Thyroid gland (tissue), 4 donors: ENCODE measurements around the gene KCTD13. TPM values are rescaled to one million over a fixed set of nuclear protein-coding genes. Genes with fewer than 3 reads are reported as not detected.

Source experiments
- DNase-seq, 2 donors: peaks; one replicate each; pipeline ENCODE4 v3.0.0-alpha.2; 2019
- H3K27ac ChIP-seq, 3 donors: fragments of 200-600 bp; sonication (generic); 1 replicate in 2 of 3; 2 replicates in 1 of 3; pipeline ENCODE4 v1.5.1; 2016 to 2019; ENCODE audit warnings: mild to moderate bottlenecking in 1 of 3, moderate library complexity in 1 of 3
- H3K27me3 ChIP-seq: fragments of 200-600 bp; sonication (generic); one replicate; pipeline ENCODE4 v1.5.1; 2019
- H3K36me3 ChIP-seq, 2 donors: fragments of 200-600 bp; sonication (generic); one replicate each; pipeline ENCODE4 v1.5.1; 2016 to 2019
- H3K4me1 ChIP-seq, 2 donors: fragments of 200-600 bp; sonication (generic); one replicate each; pipeline ENCODE4 v1.5.1; 2017 to 2019
- H3K4me3 ChIP-seq, 3 donors: fragments of 200-600 bp; sonication (generic); replicated peaks in 1 of 3; 1 replicate in 2 of 3; 2 replicates in 1 of 3; pipeline ENCODE4 v1.5.1; 2016; ENCODE audit warnings: mild to moderate bottlenecking in 1 of 3
- H3K9me3 ChIP-seq: fragments of 200-600 bp; sonication (generic); one replicate; pipeline ENCODE4 v1.5.1; 2017
- CTCF ChIP-seq, 6 experiments: fragments of 200-600 bp in 3 of 6; fragments of 450-650 bp in 3 of 6; sonication (generic) in 3 of 6; IDR thresholded peaks; one replicate each; pipeline ENCODE4 v1.5.1; 2016 to 2019; ENCODE audit warnings: antibody characterized with exemption in 6 of 6, mild to moderate bottlenecking in 2 of 6, inconsistent platforms in 1 of 6, moderate library complexity in 1 of 6
- POLR2A ChIP-seq, 2 donors: fragments of 450-650 bp; IDR thresholded peaks; one replicate each; pipeline ENCODE4 v1.6.1; 2017; ENCODE audit warnings: antibody characterized with exemption in 2 of 2, mild to moderate bottlenecking in 2 of 2, moderate library complexity in 1 of 2
- WGBS, 2 donors: methylation state at CpG; one replicate each; pipeline ENCODE4 v1.1.5; 2017; 5-methylcytosine and 5-hydroxymethylcytosine counted together
- intact Hi-C: fragments of 100-400 bp; cut with DNase I; formaldehyde crosslinking; loops from one replicate; pipeline ENCODE4 v1.15.1; 2023
- total RNA-seq, 4 donors: library from RNA; depleted of rRNA; stranded (reverse); fragments of >200 nt; gene quantifications; one replicate each; pipeline ENCODE4 v1.2.3, GENCODE V29; 2016

KCTD13 gene
- total RNA-seq, 4 donors from 2014 or later = 9.8 to 27.5 (median 15.5) TPM

- Histone ChIP-seq H3K9me3 (no peaks in the 10 kb centered on the region), H3K4me1 (peaks cover 8 to 15% of the 10 kb centered on the region in 2 donors), H3K36me3 (peaks cover 8 to 25% of the 10 kb centered on the region in 2 donors), H3K27ac (no peak overlapping the region), H3K27me3 (no peaks in the 10 kb centered on the region), H3K4me3 (no peak overlapping the region)
- DNase-seq = no peak
- intact Hi-C loops = loop anchor here (10.0 kb wide), 1 partner anchor 108 kb away; the partner anchor contains the start of genes PAGR1 and PRRT2
- 97 to 98% methylated on average over 10 to 12 of the region's 12 CpGs for WGBS, 2 donors
- no peak for TF ChIP-seq CTCF (IDR thresholded peaks at IDR 0.05)
- TF ChIP-seq POLR2A (IDR thresholded peaks at IDR 0.05) = no peak
Observed at GRCh38 chr16:29922986-29923501, 3.0 kb downstream of the KCTD13 start.

- Histone ChIP-seq H3K4me1 (peaks cover 8 to 15% of the 10 kb centered on the region in 2 donors), H3K27me3 (no peaks in the 10 kb centered on the region), H3K36me3 (peaks cover 8 to 25% of the 10 kb centered on the region in 2 donors), H3K9me3 (no peaks in the 10 kb centered on the region), H3K4me3 (no peak overlapping the region), H3K27ac (no peak overlapping the region)
- no peak for DNase-seq
- 84 to 98% methylated on average over 2 of the region's 2 CpGs for WGBS, 2 donors
- TF ChIP-seq POLR2A (IDR thresholded peaks at IDR 0.05) (no peak), CTCF (IDR thresholded peaks at IDR 0.05) (no peak)
- intact Hi-C loops = loop anchor here (10.0 kb wide), 1 partner anchor 108 kb away; the partner anchor contains the start of genes PAGR1 and PRRT2
Observed at GRCh38 chr16:29922326-29922725, 3.7 kb downstream of the KCTD13 start.

- Histone ChIP-seq H3K4me3 (no peak overlapping the region), H3K36me3 (peaks cover 8 to 25% of the 10 kb centered on the region in 2 donors), H3K9me3 (no peaks in the 10 kb centered on the region), H3K4me1 (peaks cover 8 to 10% of the 10 kb centered on the region in 2 donors), H3K27ac (no peak overlapping the region), H3K27me3 (no peaks in the 10 kb centered on the region)
- 87 to 95% methylated on average over 3 of the region's 3 CpGs for WGBS, 2 donors
- no peak for DNase-seq
- no peak for TF ChIP-seq CTCF (IDR thresholded peaks at IDR 0.05)
- no peak for TF ChIP-seq POLR2A (IDR thresholded peaks at IDR 0.05)
- intact Hi-C loops = loop anchor here (10.0 kb wide), 1 partner anchor 106 kb away; the partner anchor contains the start of genes PAGR1 and PRRT2
Observed at GRCh38 chr16:29921034-29921385, 5.0 kb downstream of the KCTD13 start.

GRCh38 chr16:29920288-29921033 is 5.6 kb downstream of the KCTD13 start:
- intact Hi-C loops = loop anchor here (10.0 kb wide), 1 partner anchor 106 kb away; the partner anchor contains the start of genes PAGR1 and PRRT2
- TF ChIP-seq POLR2A (IDR thresholded peaks at IDR 0.05) = no peak
- no peak for TF ChIP-seq CTCF (IDR thresholded peaks at IDR 0.05)
- no peak overlapping the region for H3K4me3 ChIP-seq
- H3K27ac ChIP-seq = no peak overlapping the region
- H3K9me3 ChIP-seq = no peaks in the 10 kb centered on the region
- WGBS, 2 donors = 89 to 91% methylated on average over 6 of the region's 6 CpGs
- no peaks in the 10 kb centered on the region for H3K27me3 ChIP-seq
- DNase-seq = no peak
- H3K36me3 ChIP-seq = peaks cover 8 to 25% of the 10 kb centered on the region in 2 donors
- peaks cover 8 to 10% of the 10 kb centered on the region in 2 donors for H3K4me1 ChIP-seq

- no peak for TF ChIP-seq CTCF (IDR thresholded peaks at IDR 0.05)
- no peak for TF ChIP-seq POLR2A (IDR thresholded peaks at IDR 0.05)
- Histone ChIP-seq H3K4me3 (no peak overlapping the region), H3K27me3 (no peaks in the 10 kb centered on the region), H3K9me3 (no peaks in the 10 kb centered on the region), H3K27ac (no peak overlapping the region), H3K4me1 (no peaks in the 10 kb centered on the region), H3K36me3 (peaks cover 6 to 19% of the 10 kb centered on the region in 2 donors)
- 90 to 97% methylated on average over 1 of the region's 1 CpG for WGBS, 2 donors
- intact Hi-C loops = no loop called here
- DNase-seq = no peak
Observed at GRCh38 chr16:29916979-29917378, 9.0 kb downstream of the KCTD13 start.
